Tibial nerve (tissue), 3 donors: Measurements from ENCODE around the gene ADORA1.

ENCODE experiments used
- CTCF ChIP-seq, 5 experiments: fragments of 200-600 bp in 3 of 5; fragments of 450-650 bp in 2 of 5; sonication (generic) in 3 of 5; IDR thresholded peaks; one replicate each; pipeline ENCODE4 v1.5.1; 2016 to 2019; ENCODE audit warnings: antibody characterized with exemption in 5 of 5, mild to moderate bottlenecking in 3 of 5, moderate library complexity in 2 of 5
- POLR2A ChIP-seq, 2 donors: fragments of 450-650 bp; IDR thresholded peaks; one replicate each; pipeline ENCODE4 v1.6.1; 2017; ENCODE audit warnings: antibody characterized with exemption in 2 of 2, mild to moderate bottlenecking in 2 of 2, moderate library complexity in 2 of 2

DNA sequence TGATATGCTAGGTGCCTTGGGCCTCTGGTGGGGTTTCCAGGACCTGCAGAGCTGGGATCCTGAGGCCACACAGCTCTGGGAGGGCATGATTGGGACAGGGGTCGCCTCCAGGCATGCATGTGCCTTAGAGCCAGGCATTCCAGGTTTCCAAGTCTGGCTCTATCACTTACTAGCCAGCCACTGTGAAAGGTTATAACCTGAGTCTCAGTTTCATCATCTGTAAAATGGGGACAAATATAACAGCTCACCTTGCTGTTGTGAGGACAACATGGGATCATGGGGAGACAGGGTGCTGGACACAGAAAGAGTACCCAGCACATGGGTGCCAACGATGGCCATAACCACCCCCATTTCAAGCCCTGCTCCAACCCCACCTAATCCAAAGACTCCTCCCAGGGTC is 56.3 kb downstream of the ADORA1 start:
- TF ChIP-seq CTCF (IDR thresholded peaks at IDR 0.05) (no peak), POLR2A (IDR thresholded peaks at IDR 0.05) (no peak)
